ENCODE measurements around the gene ZFP57.

GRCh38 chr6:29649701-29650673, 31.0 kb downstream of the ZFP57 start:
- TF ChIP-seq CTCF (IDR thresholded peaks at IDR 0.05) = peak; percentile 94
- no peak for TF ChIP-seq ZFX (IDR thresholded peaks at IDR 0.05; ENCODE audit: borderline replicate concordance)
